A549 (cell line): ENCODE data around the gene PM20D1. TPM values are rescaled to one million over a fixed set of nuclear protein-coding genes. Genes with fewer than 3 reads are reported as not detected.

Experiments used
- ATAC-seq, 2 experiments: fragments of 200-7000 bp in 1 of 2; fragments of >200 bp in 1 of 2; cut with Nextera tagmentation in 1 of 2; cut with Tn5 transposase in 1 of 2; 3 replicates each; pipeline versions ENCODE4 v1.8.0 to v1.9.1; 2018 to 2020; ENCODE audit warnings: mild to moderate bottlenecking in 1 of 2, moderate library complexity in 1 of 2
- CTCF ChIA-PET: fragments of 300-600 bp; sonication (Branson Sonifier 250); formaldehyde crosslinking; extraction: SDS; loops from one replicate; lab custom pipeline; 2021; ENCODE audit warnings: antibody characterized with exemption, inconsistent platforms; lab: Yijun Ruan, JAX
- POLR2A ChIA-PET: fragments of 350-600 bp; formaldehyde crosslinking; extraction: SDS; loops from one replicate; lab custom pipeline; 2021; ENCODE audit warnings: antibody characterized with exemption, inconsistent platforms; lab: Yijun Ruan, JAX
- DNase-seq, 2 experiments: peaks; one replicate each; pipeline versions ENCODE4 v3.0.0 to v3.0.0-alpha.2; 2011 to 2016; ENCODE audit warnings: low read depth in 1 of 2, low spot score in 1 of 2
- FAIRE-seq: peaks from 2 replicates; lab custom pipeline; 2011; peaks lifted over from hg19 to GRCh38; lab: Jason Lieb, UNC
- H3K27ac ChIP-seq, 2 experiments: fragments of >200 bp; sonication (Bioruptor Twin); formaldehyde crosslinking; 3 replicates each; pipeline ENCODE4 v1.5.1; 2016 to 2017
- H3K4me1 ChIP-seq: fragments of >200 bp; sonication (Bioruptor Twin); formaldehyde crosslinking; 3 replicates; pipeline ENCODE4 v1.6.1; 2016
- H3K4me2 ChIP-seq: fragments of >200 bp; sonication (Bioruptor Twin); formaldehyde crosslinking; 3 replicates; pipeline ENCODE4 v1.6.1; 2016
- H3K4me3 ChIP-seq: fragments of >200 bp; sonication (Bioruptor Twin); formaldehyde crosslinking; 3 replicates; pipeline ENCODE4 v1.5.1; 2016
- H3K9me3 ChIP-seq: fragments of >200 bp; sonication (Bioruptor Twin); formaldehyde crosslinking; 3 replicates; pipeline ENCODE4 v1.6.1; 2016
- CBX2 ChIP-seq: fragments of 200-600 bp; sonication (generic); IDR thresholded peaks from 2 replicates; pipeline ENCODE4 v1.6.1; 2016; ENCODE audit warnings: low read depth, mild to moderate bottlenecking, borderline replicate concordance
- CBX8 ChIP-seq: fragments of 200-600 bp; sonication (generic); IDR thresholded peaks from 2 replicates; pipeline ENCODE4 v1.6.1; 2016
- CHD4 ChIP-seq: fragments of 200-600 bp; sonication (generic); IDR thresholded peaks from 2 replicates; pipeline ENCODE4 v1.6.1; 2016; ENCODE audit warnings: antibody characterized with exemption, mild to moderate bottlenecking, borderline replicate concordance
- CTCF ChIP-seq: fragments of >200 bp; sonication (Bioruptor Twin); formaldehyde crosslinking; IDR thresholded peaks from 3 replicates; pipeline ENCODE4 v1.5.1; 2016
- ESRRA ChIP-seq: fragments of 150-350 bp; IDR thresholded peaks from 2 replicates; pipeline ENCODE4 v1.6.1; 2014; ENCODE audit warnings: mild to moderate bottlenecking, low read length, borderline replicate concordance
- FOSB ChIP-seq: fragments of 250-450 bp; sonication (Bioruptor Pico); IDR thresholded peaks from 2 replicates; pipeline ENCODE4 v1.5.0; 2020; ENCODE audit warnings: mild to moderate bottlenecking, moderate library complexity
- GATA3 ChIP-seq: IDR thresholded peaks from 2 replicates; pipeline ENCODE4 v1.6.1; 2012; ENCODE audit warnings: borderline replicate concordance
- HES2 ChIP-seq: fragments of >200 bp; sonication (Bioruptor Twin); formaldehyde crosslinking; IDR thresholded peaks from 2 replicates; pipeline ENCODE4 v1.6.1; 2016
- HOXA7 ChIP-seq: fragments of 250-450 bp; sonication (Bioruptor Pico); IDR thresholded peaks from 2 replicates; pipeline ENCODE4 v1.5.0; 2020; ENCODE audit warnings: mild to moderate bottlenecking, moderate library complexity
- HOXB13 ChIP-seq: fragments of 250-450 bp; sonication (Bioruptor Pico); IDR thresholded peaks from 2 replicates; pipeline ENCODE4 v1.5.0; 2020; ENCODE audit warnings: low read depth, mild to moderate bottlenecking, moderate library complexity
- HOXB5 ChIP-seq: fragments of 250-450 bp; sonication (Bioruptor Pico); IDR thresholded peaks from 2 replicates; pipeline ENCODE4 v1.5.0; 2020; ENCODE audit warnings: mild to moderate bottlenecking, moderate library complexity
- JUN ChIP-seq, 2 experiments: fragments of >200 bp; sonication (Bioruptor Twin); formaldehyde crosslinking; IDR thresholded peaks; 2 replicates in 1 of 2; 3 replicates in 1 of 2; pipeline ENCODE4 v1.6.1; 2016 to 2017
- JUNB ChIP-seq: fragments of >200 bp; sonication (Bioruptor Twin); formaldehyde crosslinking; IDR thresholded peaks from 2 replicates; pipeline ENCODE4 v1.6.1; 2016
- KDM5A ChIP-seq: fragments of 200-600 bp; sonication (generic); IDR thresholded peaks from 2 replicates; pipeline ENCODE4 v1.6.1; 2016; ENCODE audit warnings: antibody characterized with exemption, mild to moderate bottlenecking
- MAFK ChIP-seq: fragments of 450-650 bp; IDR thresholded peaks from 2 replicates; pipeline ENCODE4 v1.6.1; 2014; ENCODE audit not compliant: partially characterized antibody
- MAX ChIP-seq: IDR thresholded peaks from 2 replicates; pipeline ENCODE4 v1.6.1; 2012
- MYC ChIP-seq: IDR thresholded peaks from 2 replicates; pipeline ENCODE4 v1.6.1; 2012; ENCODE audit warnings: mild to moderate bottlenecking, inconsistent platforms, low read length, improper control_type of control experiment, borderline replicate concordance
- PBX3 ChIP-seq: IDR thresholded peaks from 2 replicates; pipeline ENCODE4 v1.6.1; 2012
- PHF8 ChIP-seq: fragments of 200-600 bp; sonication (generic); IDR thresholded peaks from 2 replicates; pipeline ENCODE4 v1.6.1; 2016; ENCODE audit warnings: low read depth, mild to moderate bottlenecking, antibody characterized with exemption, moderate library complexity, borderline replicate concordance
- POLR2AphosphoS2 ChIP-seq: conservative IDR thresholded peaks from 2 replicates; pipeline ENCODE4 v1.6.1; 2012; ENCODE audit warnings: low read length, improper control_type of control experiment, inconsistent platforms
- RAD21 ChIP-seq, 2 experiments: fragments of >200 bp in 1 of 2; sonication (Bioruptor Twin) in 1 of 2; formaldehyde crosslinking in 1 of 2; IDR thresholded peaks in 1 of 2; conservative IDR thresholded peaks in 1 of 2; 2 replicates in 1 of 2; 3 replicates in 1 of 2; pipeline ENCODE4 v1.6.1; 2012 to 2018; ENCODE audit warnings: inconsistent platforms in 1 of 2
- RFX5 ChIP-seq: fragments of 450-650 bp; IDR thresholded peaks from 2 replicates; pipeline ENCODE4 v1.7.1; 2014; ENCODE audit warnings: antibody characterized with exemption, mild to moderate bottlenecking, moderate library complexity
- SREBF2 ChIP-seq: fragments of 450-650 bp; IDR thresholded peaks from 2 replicates; pipeline ENCODE4 v1.6.1; 2014; ENCODE audit warnings: mild to moderate bottlenecking, moderate library complexity
- TP53 ChIP-seq: fragments of 250-450 bp; sonication (Bioruptor Pico); IDR thresholded peaks from 2 replicates; pipeline ENCODE4 v1.5.0; 2021; ENCODE audit warnings: mild to moderate bottlenecking, moderate library complexity
- ZSCAN20 ChIP-seq: fragments of 250-450 bp; sonication (Bioruptor Pico); IDR thresholded peaks from 2 replicates; pipeline ENCODE4 v1.8.0; 2022; ENCODE audit warnings: mild to moderate bottlenecking, moderate library complexity
- WGBS: methylation state at CpG from one replicate; pipeline ENCODE4 v1.1.6; 2017; ENCODE audit errors: missing lambda C conversion rate; 5-methylcytosine and 5-hydroxymethylcytosine counted together
- polyA plus RNA-seq, 4 experiments: library from polyadenylated mRNA; depleted of rRNA in 3 of 4; stranded (reverse); fragments of >200 nt; fragmentation: RNase III in 1 of 4; extraction: RNeasy Plus Mini Kit Qiagen cat#74134 plus additional on column Dnase treatment in 1 of 4; gene quantifications; 2 replicates in 3 of 4; 3 replicates in 1 of 4; pipeline ENCODE4 v1.2.3, GENCODE V29; 2011 to 2017

The PM20D1 gene
- polyA plus RNA-seq, 2 of the 4 experiments (the other 2 are of a cell fraction): not detected

GRCh38 chr1:205800981-205801703 lies 48.8 kb downstream of the PM20D1 start:
- TF ChIP-seq RFX5 (no peak), FOSB (CRISPR knock-in tag) (no peak), HOXB5 (CRISPR knock-in tag) (no peak), HES2 (no peak), MYC (no peak), HOXB13 (CRISPR knock-in tag) (no peak), CBX8 (no peak), CBX2 (no peak), SREBF2 (no peak), JUNB (no peak), GATA3 (no peak), ZSCAN20 (CRISPR knock-in tag) (no peak), PHF8 (no peak)
- no peak for FAIRE-seq
- DNase-seq: no peak
- Histone ChIP-seq H3K9me3 (no peaks in the 10 kb centered on the region), H3K27ac (no peak overlapping the region), H3K4me3 (no peak overlapping the region), H3K4me2 (no peak overlapping the region), H3K4me1 (no peaks in the 10 kb centered on the region)
- WGBS: 83% methylated on average over 7 of the region's 7 CpGs
- POLR2A ChIA-PET: no interaction called here
- CTCF ChIA-PET: interaction anchor here (0.6 to 2.4 kb wide), 7 partner anchors 9 to 176 kb away, joined by 3 to 11 read pairs (median 6); no protein-coding TSS in a partner anchor
- ATAC-seq: no peak

GRCh38 chr1:205800427-205800826 lies 49.5 kb downstream of the PM20D1 start:
- TF ChIP-seq JUN (IDR thresholded peaks at IDR 0.05) (no peak), TP53 (no peak), RAD21 (conservative IDR thresholded peaks at IDR 0.05 in 1 of 2, IDR thresholded peaks at IDR 0.05 in 1 of 2) (no peak), MAFK (no peak), KDM5A (no peak), CTCF (no peak), CHD4 (no peak), MAX (no peak), FOSB (CRISPR knock-in tag) (no peak), HOXA7 (CRISPR knock-in tag) (no peak)
- TF ChIP-seq, all 56 proteins: peak for 0
- POLR2A ChIA-PET: no interaction called here
- DNase-seq (no peak), FAIRE-seq (no peak), ATAC-seq (no peak)
- Histone ChIP-seq H3K9me3 (no peaks in the 10 kb centered on the region), H3K27ac (no peak overlapping the region), H3K4me3 (no peak overlapping the region), H3K4me2 (no peak overlapping the region), H3K4me1 (no peaks in the 10 kb centered on the region)
- CTCF ChIA-PET: interaction anchor here (1.5 to 17.3 kb wide), 3 partner anchors 8 to 182 kb away, joined by 6 to 371 read pairs (median 11); no protein-coding TSS in a partner anchor
- 86% methylated on average over 7 of the region's 7 CpGs for WGBS

- Histone ChIP-seq H3K9me3 (no peaks in the 10 kb centered on the region), H3K4me3 (no peak overlapping the region), H3K27ac (no peak overlapping the region), H3K4me1 (no peaks in the 10 kb centered on the region), H3K4me2 (no peak overlapping the region)
- ATAC-seq (no peak), DNase-seq (no peak), FAIRE-seq (no peak)
- ChIA-PET POLR2A (no interaction called here), CTCF (interaction anchor here (0.8 to 17.3 kb wide), 5 partner anchors 11 to 183 kb away, joined by 3 to 371 read pairs (median 120); partner anchors contain the start of gene SLC41A1)
- TF ChIP-seq ESRRA: no peak
- no peak for TF ChIP-seq PBX3
- no peak for TF ChIP-seq POLR2AphosphoS2
- no peak for TF ChIP-seq MAX
- WGBS: 87% methylated on average over 5 of the region's 5 CpGs
These were observed 51.4 kb downstream of the PM20D1 start for GRCh38 chr1:205798577-205798976.
